LNCAP (cell line): ENCODE results near the gene ATP1B1.

Source experiments
- TF ChIP-seq, protein P1 (sequence below): fragments of 450-650 bp; IDR thresholded peaks from 2 replicates; pipeline ENCODE4 v1.5.1; 2017; ENCODE audit warnings: mild to moderate bottlenecking

Gene ATP1B1

GRCh38 chr1:169099561-169099960, 6.9 kb upstream of the ATP1B1 start:
- TF ChIP-seq, protein P1, sequence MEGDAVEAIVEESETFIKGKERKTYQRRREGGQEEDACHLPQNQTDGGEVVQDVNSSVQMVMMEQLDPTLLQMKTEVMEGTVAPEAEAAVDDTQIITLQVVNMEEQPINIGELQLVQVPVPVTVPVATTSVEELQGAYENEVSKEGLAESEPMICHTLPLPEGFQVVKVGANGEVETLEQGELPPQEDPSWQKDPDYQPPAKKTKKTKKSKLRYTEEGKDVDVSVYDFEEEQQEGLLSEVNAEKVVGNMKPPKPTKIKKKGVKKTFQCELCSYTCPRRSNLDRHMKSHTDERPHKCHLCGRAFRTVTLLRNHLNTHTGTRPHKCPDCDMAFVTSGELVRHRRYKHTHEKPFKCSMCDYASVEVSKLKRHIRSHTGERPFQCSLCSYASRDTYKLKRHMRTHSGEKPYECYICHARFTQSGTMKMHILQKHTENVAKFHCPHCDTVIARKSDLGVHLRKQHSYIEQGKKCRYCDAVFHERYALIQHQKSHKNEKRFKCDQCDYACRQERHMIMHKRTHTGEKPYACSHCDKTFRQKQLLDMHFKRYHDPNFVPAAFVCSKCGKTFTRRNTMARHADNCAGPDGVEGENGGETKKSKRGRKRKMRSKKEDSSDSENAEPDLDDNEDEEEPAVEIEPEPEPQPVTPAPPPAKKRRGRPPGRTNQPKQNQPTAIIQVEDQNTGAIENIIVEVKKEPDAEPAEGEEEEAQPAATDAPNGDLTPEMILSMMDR = no peak

DNA sequence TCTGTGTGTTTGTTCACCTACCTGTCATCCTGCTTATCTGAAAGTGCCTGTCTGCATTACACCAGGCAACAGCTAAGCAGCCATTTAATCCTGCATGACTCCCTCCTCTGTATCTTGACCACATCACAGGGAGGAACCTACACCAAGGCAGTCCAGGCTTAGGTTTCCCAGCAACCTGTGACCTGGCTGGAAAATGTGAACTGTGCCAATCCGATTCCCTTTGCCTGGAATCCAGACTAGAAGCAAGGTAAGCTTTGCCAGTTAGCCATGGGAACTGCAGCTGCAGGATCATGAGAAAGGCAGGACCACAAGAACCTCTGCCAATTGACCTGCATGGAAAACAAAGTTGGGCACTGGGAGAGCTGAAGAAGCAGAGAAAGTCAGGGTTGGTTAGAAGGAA, 6.3 kb upstream of the ATP1B1 start:
- TF ChIP-seq, protein P1 = no peak

DNA sequence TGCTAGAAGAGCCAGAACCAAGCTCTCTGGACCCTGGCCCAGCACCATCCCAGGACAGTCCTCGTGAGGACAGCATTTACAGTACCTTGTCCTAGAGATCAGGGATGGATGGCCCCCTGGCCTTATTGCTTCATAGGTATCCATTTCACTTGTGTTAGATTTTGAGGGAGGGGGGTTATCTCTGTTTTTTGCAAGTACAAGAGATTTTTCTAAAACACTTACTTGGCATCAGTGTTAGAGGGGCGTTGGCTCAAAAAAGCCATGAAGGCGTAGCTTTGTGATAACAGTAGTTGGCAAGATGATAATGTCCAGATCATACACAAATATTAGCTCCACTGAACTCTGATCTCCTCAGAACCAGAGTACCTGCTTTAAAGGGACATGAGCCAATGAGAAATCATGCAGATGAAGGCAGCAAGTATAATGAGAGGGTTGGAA, 5.8 kb upstream of the ATP1B1 start:
- TF ChIP-seq, protein P1 = no peak

GRCh38 chr1:169102567-169102966, 3.9 kb upstream of the ATP1B1 start:
- TF ChIP-seq, protein P1 = no peak

GRCh38 chr1:169103002-169103401, 3.5 kb upstream of the ATP1B1 start:
- TF ChIP-seq, protein P1 = no peak

DNA sequence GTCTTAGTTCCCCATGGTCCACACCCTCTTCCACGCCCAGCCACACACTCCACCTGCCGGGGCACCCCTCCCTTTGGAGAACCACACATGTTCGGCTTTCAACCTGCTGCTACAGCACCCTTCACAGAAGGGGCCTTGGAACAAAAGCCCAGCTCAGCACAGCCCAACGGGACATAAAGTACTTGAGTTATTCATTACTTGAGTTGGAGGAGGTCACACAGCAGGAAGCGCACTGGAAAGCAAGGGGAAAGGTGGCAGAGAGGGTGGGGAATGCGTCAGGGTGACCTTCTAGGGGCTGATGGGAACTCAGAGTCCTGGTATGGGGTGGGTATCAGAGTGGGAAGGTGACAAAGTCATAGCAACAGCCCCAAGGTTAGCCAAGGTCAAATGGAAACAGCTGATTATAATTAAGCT, 3.0 kb upstream of the ATP1B1 start:
- TF ChIP-seq, protein P1 = no peak

DNA sequence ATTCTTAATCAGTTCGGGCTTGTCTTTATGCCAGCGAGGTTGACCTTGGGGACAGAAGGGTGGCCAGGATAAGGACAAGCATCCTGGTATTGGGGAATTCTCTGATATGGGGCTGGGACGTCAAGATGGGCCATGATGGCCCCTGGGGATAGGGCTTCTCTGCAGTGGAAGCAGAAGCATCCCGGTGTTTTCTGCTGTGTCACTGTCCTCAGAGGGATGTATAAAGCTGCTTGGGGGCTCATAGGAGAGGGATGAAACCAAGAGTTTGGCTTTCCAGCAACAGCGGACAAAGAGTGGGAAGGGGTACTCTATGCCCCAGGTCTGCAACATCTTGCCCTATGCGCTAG, 1.4 kb upstream of the ATP1B1 start:
- TF ChIP-seq, protein P1 = no peak

- TF ChIP-seq, protein P1 = no peak
Observed at GRCh38 chr1:169105434-169106094, 926 bp upstream of the ATP1B1 start.
